Measurements from ENCODE around the gene CYP4F2.
"Not testable (repeated sequence)": the region's sequence is repeated elsewhere in the genome, so short reads cannot be mapped to it uniquely, and the experiment has no call there.

DNA sequence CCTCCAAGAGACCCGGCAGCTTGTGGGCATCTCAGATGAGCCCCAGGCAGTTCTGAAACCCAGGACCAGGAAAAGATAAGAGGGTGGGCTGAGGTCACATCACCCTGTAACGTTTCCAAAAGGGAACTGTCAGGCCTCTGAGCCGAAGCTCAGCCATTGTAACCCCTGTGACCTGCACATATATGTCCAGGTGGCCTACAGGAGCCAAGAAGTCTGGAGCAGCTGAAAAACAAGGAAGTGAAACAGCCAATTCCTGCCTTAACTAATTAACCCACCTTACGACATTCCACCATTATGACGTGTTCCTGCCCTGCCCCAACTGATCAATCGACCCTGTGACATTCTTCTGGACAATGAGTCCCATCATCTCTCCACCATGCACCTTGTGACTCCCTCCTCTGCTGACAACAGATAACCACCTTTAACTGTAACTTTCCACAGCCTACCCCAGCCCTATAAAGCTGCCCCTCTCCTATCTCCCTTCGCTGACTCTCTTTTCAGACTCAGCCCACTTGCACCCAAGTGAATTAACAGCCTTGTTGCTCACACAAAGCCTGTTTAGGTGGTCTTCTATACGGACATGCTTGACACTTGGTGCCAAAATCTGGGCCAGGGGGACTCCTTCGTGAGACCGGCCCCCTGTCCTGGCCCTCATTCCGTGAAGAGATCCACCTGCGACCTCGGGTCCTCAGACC, 69.1 kb downstream of the CYP4F2 start:
- TF ChIP-seq, protein P1, sequence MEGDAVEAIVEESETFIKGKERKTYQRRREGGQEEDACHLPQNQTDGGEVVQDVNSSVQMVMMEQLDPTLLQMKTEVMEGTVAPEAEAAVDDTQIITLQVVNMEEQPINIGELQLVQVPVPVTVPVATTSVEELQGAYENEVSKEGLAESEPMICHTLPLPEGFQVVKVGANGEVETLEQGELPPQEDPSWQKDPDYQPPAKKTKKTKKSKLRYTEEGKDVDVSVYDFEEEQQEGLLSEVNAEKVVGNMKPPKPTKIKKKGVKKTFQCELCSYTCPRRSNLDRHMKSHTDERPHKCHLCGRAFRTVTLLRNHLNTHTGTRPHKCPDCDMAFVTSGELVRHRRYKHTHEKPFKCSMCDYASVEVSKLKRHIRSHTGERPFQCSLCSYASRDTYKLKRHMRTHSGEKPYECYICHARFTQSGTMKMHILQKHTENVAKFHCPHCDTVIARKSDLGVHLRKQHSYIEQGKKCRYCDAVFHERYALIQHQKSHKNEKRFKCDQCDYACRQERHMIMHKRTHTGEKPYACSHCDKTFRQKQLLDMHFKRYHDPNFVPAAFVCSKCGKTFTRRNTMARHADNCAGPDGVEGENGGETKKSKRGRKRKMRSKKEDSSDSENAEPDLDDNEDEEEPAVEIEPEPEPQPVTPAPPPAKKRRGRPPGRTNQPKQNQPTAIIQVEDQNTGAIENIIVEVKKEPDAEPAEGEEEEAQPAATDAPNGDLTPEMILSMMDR (IDR thresholded peaks at IDR 0.05; ENCODE audit: control extremely low read depth in 1 of 3, insufficient read depth in 1 of 3, low read depth in 1 of 3, low read length in 3 of 3), result not testable (repeated sequence)
- not testable (repeated sequence) for TF ChIP-seq SUZ12 (IDR thresholded peaks at IDR 0.05; ENCODE audit: low read length); RXRA (IDR thresholded peaks at IDR 0.05; ENCODE audit: insufficient read depth, low read depth, low read length); YY1 (IDR thresholded peaks at IDR 0.05; ENCODE audit: low read depth, low read length); KDM1A (IDR thresholded peaks at IDR 0.05; ENCODE audit: borderline replicate concordance, low read length); GABPA (IDR thresholded peaks at IDR 0.05; ENCODE audit: borderline replicate concordance, insufficient read depth, low read length); TAF1 (IDR thresholded peaks at IDR 0.05; ENCODE audit: low read depth, low read length); SIN3A (conservative IDR thresholded peaks at IDR 0.05 in 1 of 2, IDR thresholded peaks at IDR 0.05 in 1 of 2; ENCODE audit: low read depth in 1 of 2, low read length in 2 of 2); CREB1 (IDR thresholded peaks at IDR 0.05); ZNF274 (IDR thresholded peaks at IDR 0.05; ENCODE audit: borderline replicate concordance, extremely low read depth, low read length); RNF2 (IDR thresholded peaks at IDR 0.05; ENCODE audit: borderline replicate concordance, low read depth, low read length, missing control alignments, poor library complexity, severe bottlenecking)

All from H1 (cell line).